K562 (cell line): ENCODE data around the gene TLNRD1. TPM values are rescaled to one million over a fixed set of nuclear protein-coding genes. Genes with fewer than 3 reads are reported as not detected.

ENCODE experiments used
- CBFA2T3 ChIP-seq: fragments of 450-650 bp; IDR thresholded peaks from 2 replicates; pipeline ENCODE4 v1.6.1; 2017
- MBD2 ChIP-seq: sonication (generic); IDR thresholded peaks from 2 replicates; pipeline ENCODE4 v1.6.1; 2016; ENCODE audit warnings: low read depth, borderline replicate concordance
- ZNF644 ChIP-seq: fragments of 200-800 bp; sonication (Bioruptor generic); IDR thresholded peaks from 2 replicates; pipeline ENCODE4 v1.6.1; 2016; ENCODE audit warnings: low read depth, missing genetic modification characterization, missing compliant biosample characterization
- microRNA-seq: library from miRNA; unstranded; fragments of <30 nt; microRNA quantifications from one replicate; pipeline ENCODE4, GENCODE V29; 2018; ENCODE audit warnings: borderline microRNAs expressed
- polyA plus RNA-seq, 8 experiments: library from polyadenylated mRNA; depleted of rRNA in 4 of 8; stranded (reverse) in 5 of 8; unstranded in 3 of 8; fragments of >200 nt; fragmentation: Nextera tagmentation in 2 of 8; fragmentation: Illumina TruSeq in 1 of 8; extraction: Ambion mirVana in 2 of 8; extraction: Trizol in 1 of 8; gene quantifications; 2 replicates each; pipeline versions ENCODE4 v1.2.1 to v1.2.3, GENCODE V29; 2011 to 2014; ENCODE audit warnings: inconsistent platforms in 1 of 8, missing spikeins in 1 of 8
- small RNA-seq: library from RNA; depleted of rRNA; stranded (forward); fragments of <200 nt; gene quantifications from one replicate; pipeline ENCODE3, GENCODE V24; 2014
- total RNA-seq, 7 experiments: library from RNA; depleted of rRNA in 6 of 7; stranded (reverse); fragments of >200 nt in 6 of 7; fragmentation: Illumina TruSeq in 2 of 7; extraction: Trizol in 2 of 7; gene quantifications; 2 replicates each; pipeline versions ENCODE4 v1.2.1 to v1.2.3, GENCODE V29; 2011 to 2021; ENCODE audit warnings: low replicate concordance in 1 of 7
- TF ChIP-seq, protein P1 (sequence below): fragments of 450-650 bp; formaldehyde crosslinking; IDR thresholded peaks from 2 replicates; pipeline ENCODE4 v1.4.0; 2020; ENCODE audit warnings: mild to moderate bottlenecking, mixed read lengths

The TLNRD1 gene
- total and polyA plus RNA-seq, 9 of the 15 experiments (the other 6 are each of a cell fraction or from before 2014, with no cell fraction given) = 1.1 to 33.1 (median 5.7) TPM

DNA sequence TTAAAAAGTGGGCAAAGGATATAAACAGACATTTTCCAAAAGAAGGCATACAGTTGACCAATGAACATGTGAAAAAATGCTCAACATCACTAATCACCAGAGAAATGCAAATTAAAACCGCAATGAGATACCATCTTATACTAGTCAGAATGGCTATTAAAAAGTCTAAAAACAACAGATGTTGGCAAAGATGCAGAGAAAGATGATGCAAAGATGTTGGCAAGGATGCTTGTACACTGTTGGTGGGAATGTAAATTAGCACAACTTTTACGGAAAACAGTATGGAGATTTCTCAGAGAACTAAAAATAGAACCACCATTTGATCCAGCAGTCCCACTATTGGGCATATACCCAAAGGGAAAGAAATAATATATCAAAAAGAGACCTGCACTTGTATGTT, 53.5 kb downstream of the TLNRD1 start (continued):
- TF ChIP-seq, protein P1, sequence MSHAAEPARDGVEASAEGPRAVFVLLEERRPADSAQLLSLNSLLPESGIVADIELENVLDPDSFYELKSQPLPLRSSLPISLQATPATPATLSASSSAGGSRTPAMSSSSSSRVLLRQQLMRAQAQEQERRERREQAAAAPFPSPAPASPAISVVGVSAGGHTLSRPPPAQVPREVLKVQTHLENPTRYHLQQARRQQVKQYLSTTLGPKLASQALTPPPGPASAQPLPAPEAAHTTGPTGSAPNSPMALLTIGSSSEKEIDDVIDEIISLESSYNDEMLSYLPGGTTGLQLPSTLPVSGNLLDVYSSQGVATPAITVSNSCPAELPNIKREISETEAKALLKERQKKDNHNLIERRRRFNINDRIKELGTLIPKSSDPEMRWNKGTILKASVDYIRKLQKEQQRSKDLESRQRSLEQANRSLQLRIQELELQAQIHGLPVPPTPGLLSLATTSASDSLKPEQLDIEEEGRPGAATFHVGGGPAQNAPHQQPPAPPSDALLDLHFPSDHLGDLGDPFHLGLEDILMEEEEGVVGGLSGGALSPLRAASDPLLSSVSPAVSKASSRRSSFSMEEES = no peak
- TF ChIP-seq MBD2 (no peak), CBFA2T3 (no peak), ZNF644 (tag) (no peak)

Small RNA genes within 50 kb of the gene (microRNA-seq; reads per million reads assigned to microRNA genes)
- gene MIR4514 = not detected

Small RNA genes within 50 kb of the gene (small RNA-seq; reads per million reads assigned to genes)
- not detected for gene MIR4514

Other genes starting within 250 kb of the TLNRD1 start
- not detected in 2 replicates for gene CEMIP, start 221.6 kb upstream of the TLNRD1 start, total RNA-seq (2014; rRNA removed)
- not detected in 2 replicates for gene CEMIP, start 221.6 kb upstream of the TLNRD1 start, total RNA-seq (2014; rRNA removed; fragmentation: Illumina TruSeq; extraction: Trizol)
- not detected in 2 replicates for gene CEMIP, start 221.6 kb upstream of the TLNRD1 start, total RNA-seq (2015; rRNA removed; fragmentation: Illumina TruSeq; extraction: Trizol)
- 0.33 and 0.36 TPM in 2 replicates for gene CEMIP, start 221.6 kb upstream of the TLNRD1 start, total RNA-seq (2021)
- not detected in 2 replicates for gene CEMIP, start 221.6 kb upstream of the TLNRD1 start, polyA plus RNA-seq (2011; rRNA removed)
- gene CEMIP, start 221.6 kb upstream of the TLNRD1 start, polyA plus RNA-seq (2014; fragmentation: Illumina TruSeq; extraction: Trizol) = not detected in 2 replicates
- gene CEMIP, start 221.6 kb upstream of the TLNRD1 start, polyA plus RNA-seq (2014; fragmentation: Nextera tagmentation; extraction: Ambion mirVana) = not detected
- gene CEMIP, start 221.6 kb upstream of the TLNRD1 start, polyA plus RNA-seq (2014; rRNA removed) = not detected in 2 replicates
- gene MESD, start 11.1 kb upstream of the TLNRD1 start, total RNA-seq (2014; rRNA removed) = 22.8 and 26.5 TPM in 2 replicates
- 28.2 and 31.4 TPM in 2 replicates for gene MESD, start 11.1 kb upstream of the TLNRD1 start, total RNA-seq (2014; rRNA removed; fragmentation: Illumina TruSeq; extraction: Trizol)
- 38.2 and 39.7 TPM in 2 replicates for gene MESD, start 11.1 kb upstream of the TLNRD1 start, total RNA-seq (2015; rRNA removed; fragmentation: Illumina TruSeq; extraction: Trizol)
- gene MESD, start 11.1 kb upstream of the TLNRD1 start, total RNA-seq (2021) = 23.9 and 24.1 TPM in 2 replicates
- 11.5 and 20.0 TPM in 2 replicates for gene MESD, start 11.1 kb upstream of the TLNRD1 start, polyA plus RNA-seq (2011; rRNA removed)
- gene MESD, start 11.1 kb upstream of the TLNRD1 start, polyA plus RNA-seq (2014; fragmentation: Illumina TruSeq; extraction: Trizol) = 27.0 and 29.7 TPM in 2 replicates
- gene MESD, start 11.1 kb upstream of the TLNRD1 start, polyA plus RNA-seq (2014; fragmentation: Nextera tagmentation; extraction: Ambion mirVana) = 10 to 100 TPM; 11.3 to 17.0 TPM
- gene MESD, start 11.1 kb upstream of the TLNRD1 start, polyA plus RNA-seq (2014; rRNA removed) = 18.9 and 20.7 TPM in 2 replicates
- 32.1 and 52.2 TPM in 2 replicates for gene CFAP161, start 133.3 kb downstream of the TLNRD1 start, total RNA-seq (2014; rRNA removed)
- gene CFAP161, start 133.3 kb downstream of the TLNRD1 start, total RNA-seq (2014; rRNA removed; fragmentation: Illumina TruSeq; extraction: Trizol) = 51.7 and 69.6 TPM in 2 replicates
- 25.8 and 26.5 TPM in 2 replicates for gene CFAP161, start 133.3 kb downstream of the TLNRD1 start, total RNA-seq (2015; rRNA removed; fragmentation: Illumina TruSeq; extraction: Trizol)
- 36.3 and 36.5 TPM in 2 replicates for gene CFAP161, start 133.3 kb downstream of the TLNRD1 start, total RNA-seq (2021)
- gene CFAP161, start 133.3 kb downstream of the TLNRD1 start, polyA plus RNA-seq (2011; rRNA removed) = 11.4 and 75.6 TPM in 2 replicates
- gene CFAP161, start 133.3 kb downstream of the TLNRD1 start, polyA plus RNA-seq (2014; fragmentation: Illumina TruSeq; extraction: Trizol) = 76.3 and 78.7 TPM in 2 replicates
- 10 to 100 TPM; 78.3 to 83.3 TPM for gene CFAP161, start 133.3 kb downstream of the TLNRD1 start, polyA plus RNA-seq (2014; fragmentation: Nextera tagmentation; extraction: Ambion mirVana)
- 62.1 and 79.4 TPM in 2 replicates for gene CFAP161, start 133.3 kb downstream of the TLNRD1 start, polyA plus RNA-seq (2014; rRNA removed)
- 5.6 and 5.9 TPM in 2 replicates for gene IL16, start 196.0 kb downstream of the TLNRD1 start, total RNA-seq (2014; rRNA removed)
- gene IL16, start 196.0 kb downstream of the TLNRD1 start, total RNA-seq (2014; rRNA removed; fragmentation: Illumina TruSeq; extraction: Trizol) = 8.7 and 10.6 TPM in 2 replicates
- 7.6 and 8.1 TPM in 2 replicates for gene IL16, start 196.0 kb downstream of the TLNRD1 start, total RNA-seq (2015; rRNA removed; fragmentation: Illumina TruSeq; extraction: Trizol)
- gene IL16, start 196.0 kb downstream of the TLNRD1 start, total RNA-seq (2021) = 16.0 and 16.8 TPM in 2 replicates
- 3.1 and 13.3 TPM in 2 replicates for gene IL16, start 196.0 kb downstream of the TLNRD1 start, polyA plus RNA-seq (2011; rRNA removed)
- 15.2 and 17.7 TPM in 2 replicates for gene IL16, start 196.0 kb downstream of the TLNRD1 start, polyA plus RNA-seq (2014; fragmentation: Illumina TruSeq; extraction: Trizol)
- 1 to 10 TPM; 1.4 to 1.9 TPM for gene IL16, start 196.0 kb downstream of the TLNRD1 start, polyA plus RNA-seq (2014; fragmentation: Nextera tagmentation; extraction: Ambion mirVana)
- 15.0 and 18.8 TPM in 2 replicates for gene IL16, start 196.0 kb downstream of the TLNRD1 start, polyA plus RNA-seq (2014; rRNA removed)